ENCODE measurements around the gene OPCML.

DNA sequence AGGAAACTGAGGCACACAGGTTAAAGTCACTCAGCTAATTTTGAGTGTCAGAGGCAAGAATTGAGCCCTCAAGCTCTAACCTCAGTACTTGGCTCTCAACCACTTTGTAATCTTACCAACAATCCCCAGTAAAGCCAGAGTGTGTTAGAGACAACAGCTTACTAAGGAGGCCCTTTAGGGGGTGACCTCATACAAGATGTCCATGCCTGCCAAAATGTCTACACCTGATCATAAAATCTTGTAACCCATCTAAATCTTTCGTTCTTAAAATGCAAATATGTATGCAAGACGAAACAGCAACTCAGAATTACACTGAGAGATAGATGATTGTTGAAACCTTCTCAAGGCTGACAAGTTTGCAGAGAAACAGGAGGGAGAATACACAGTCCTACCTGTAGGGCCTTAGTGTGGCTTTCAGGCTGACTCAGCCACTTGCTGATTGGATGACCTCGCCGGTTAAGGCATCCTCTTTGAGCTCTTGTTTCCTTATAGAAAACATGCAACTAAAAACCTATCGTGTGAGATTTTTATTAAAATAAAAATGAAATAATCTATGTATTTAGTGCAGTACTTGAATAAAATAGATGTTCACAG is 143.2 kb downstream of the OPCML start:
- TF ChIP-seq, protein P1, sequence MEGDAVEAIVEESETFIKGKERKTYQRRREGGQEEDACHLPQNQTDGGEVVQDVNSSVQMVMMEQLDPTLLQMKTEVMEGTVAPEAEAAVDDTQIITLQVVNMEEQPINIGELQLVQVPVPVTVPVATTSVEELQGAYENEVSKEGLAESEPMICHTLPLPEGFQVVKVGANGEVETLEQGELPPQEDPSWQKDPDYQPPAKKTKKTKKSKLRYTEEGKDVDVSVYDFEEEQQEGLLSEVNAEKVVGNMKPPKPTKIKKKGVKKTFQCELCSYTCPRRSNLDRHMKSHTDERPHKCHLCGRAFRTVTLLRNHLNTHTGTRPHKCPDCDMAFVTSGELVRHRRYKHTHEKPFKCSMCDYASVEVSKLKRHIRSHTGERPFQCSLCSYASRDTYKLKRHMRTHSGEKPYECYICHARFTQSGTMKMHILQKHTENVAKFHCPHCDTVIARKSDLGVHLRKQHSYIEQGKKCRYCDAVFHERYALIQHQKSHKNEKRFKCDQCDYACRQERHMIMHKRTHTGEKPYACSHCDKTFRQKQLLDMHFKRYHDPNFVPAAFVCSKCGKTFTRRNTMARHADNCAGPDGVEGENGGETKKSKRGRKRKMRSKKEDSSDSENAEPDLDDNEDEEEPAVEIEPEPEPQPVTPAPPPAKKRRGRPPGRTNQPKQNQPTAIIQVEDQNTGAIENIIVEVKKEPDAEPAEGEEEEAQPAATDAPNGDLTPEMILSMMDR (conservative IDR thresholded peaks at IDR 0.05 in 1 of 2, IDR thresholded peaks at IDR 0.05 in 1 of 2; ENCODE audit: low read depth in 1 of 2, low read length in 2 of 2): no peak
- TF ChIP-seq EZH2 (IDR thresholded peaks at IDR 0.05; ENCODE audit: low read length, missing control alignments): no peak
